ENCODE data around the gene CRYBG1. TPM values are rescaled to one million over a fixed set of nuclear protein-coding genes. Genes with fewer than 3 reads are reported as not detected.
"Not testable (repeated sequence)": the region's sequence is repeated elsewhere in the genome, so short reads cannot be mapped to it uniquely, and the experiment has no call there.

CRYBG1 gene
- polyA plus RNA-seq, 1 experiment, result 0.75 TPM

- ChIA-PET CTCF (interaction anchor here (0.6 to 1.2 kb wide), 6 partner anchors 10 to 267 kb away, joined by 3 to 4 read pairs (median 4); no protein-coding TSS in a partner anchor), POLR2A (interaction anchor here (0.7 kb wide), 1 partner anchor 88 kb away, joined by 3 read pairs; no protein-coding TSS in a partner anchor)
- no peaks in the 10 kb centered on the region for H3K36me3 ChIP-seq (ENCODE audit: control insufficient read depth, insufficient read depth, low read length)
- TF ChIP-seq CTCF (IDR thresholded peaks at IDR 0.05; ENCODE audit: insufficient read depth, low read depth, low read length), result no peak
- H3K4me3 ChIP-seq (ENCODE audit: low read depth, low read length), result no peak overlapping the region
- no peaks in the 10 kb centered on the region for H3K27me3 ChIP-seq (ENCODE audit: control insufficient read depth, insufficient read depth, low read length)
- no peak for DNase-seq (ENCODE audit: low read depth)
Observed at GRCh38 chr6:106555767-106556166, 195.2 kb downstream of the CRYBG1 start.

- TF ChIP-seq CTCF (IDR thresholded peaks at IDR 0.05; ENCODE audit: insufficient read depth, low read depth, low read length), result peak; percentile 47
- ChIA-PET CTCF (interaction anchor here (0.9 to 1.9 kb wide), 5 partner anchors 10 to 111 kb away, joined by 3 to 6 read pairs (median 3); no protein-coding TSS in a partner anchor), POLR2A (no interaction called here)
Observed at GRCh38 chr6:106556368-106556960, 195.9 kb downstream of the CRYBG1 start.

GRCh38 chr6:106557837-106558236, 197.3 kb downstream of the CRYBG1 start:
- POLR2A ChIA-PET, result no interaction called here
- CTCF ChIA-PET, result interaction anchor here (1.9 kb wide), 1 partner anchor 112 kb away, joined by 6 read pairs; no protein-coding TSS in a partner anchor
- Histone ChIP-seq H3K36me3 (ENCODE audit: control insufficient read depth, insufficient read depth, low read length) (no peaks in the 10 kb centered on the region), H3K27me3 (ENCODE audit: control insufficient read depth, insufficient read depth, low read length) (no peaks in the 10 kb centered on the region), H3K4me3 (ENCODE audit: low read depth, low read length) (no peak overlapping the region)
- TF ChIP-seq CTCF (IDR thresholded peaks at IDR 0.05; ENCODE audit: insufficient read depth, low read depth, low read length), result no peak
- DNase-seq (ENCODE audit: low read depth), result no peak

More at GRCh38 chr6:106556368-106556960, 195.9 kb downstream of the CRYBG1 start:
- Histone ChIP-seq H3K4me3 (ENCODE audit: low read depth, low read length) (no peak overlapping the region), H3K27me3 (ENCODE audit: control insufficient read depth, insufficient read depth, low read length) (no peaks in the 10 kb centered on the region), H3K36me3 (ENCODE audit: control insufficient read depth, insufficient read depth, low read length) (no peaks in the 10 kb centered on the region)
- DNase-seq (ENCODE audit: low read depth), result no peak

- TF ChIP-seq CTCF (IDR thresholded peaks at IDR 0.05; ENCODE audit: insufficient read depth, low read depth, low read length), result no peak
- Histone ChIP-seq H3K36me3 (ENCODE audit: control insufficient read depth, insufficient read depth, low read length) (no peaks in the 10 kb centered on the region), H3K27me3 (ENCODE audit: control insufficient read depth, insufficient read depth, low read length) (no peaks in the 10 kb centered on the region), H3K4me3 (ENCODE audit: low read depth, low read length) (no peak overlapping the region)
- DNase-seq (ENCODE audit: low read depth), result no peak
- ChIA-PET POLR2A (no interaction called here), CTCF (no interaction called here)
Observed at GRCh38 chr6:106558364-106558763, 197.8 kb downstream of the CRYBG1 start.

GRCh38 chr6:106559659-106560058, 199.1 kb downstream of the CRYBG1 start:
- DNase-seq (ENCODE audit: low read depth); H3K27me3 ChIP-seq (ENCODE audit: control insufficient read depth, insufficient read depth, low read length); POLR2A ChIA-PET; H3K4me3 ChIP-seq (ENCODE audit: low read depth, low read length); H3K36me3 ChIP-seq (ENCODE audit: control insufficient read depth, insufficient read depth, low read length): not testable (repeated sequence)
- CTCF ChIA-PET, result interaction anchor here (0.9 to 15.8 kb wide), 2 partner anchors 86 to 115 kb away, joined by 3 to 308 read pairs; no protein-coding TSS in a partner anchor

Data from BJ (cell line).